ENCODE measurements around the gene PIGQ.

The PIGQ gene

DNA sequence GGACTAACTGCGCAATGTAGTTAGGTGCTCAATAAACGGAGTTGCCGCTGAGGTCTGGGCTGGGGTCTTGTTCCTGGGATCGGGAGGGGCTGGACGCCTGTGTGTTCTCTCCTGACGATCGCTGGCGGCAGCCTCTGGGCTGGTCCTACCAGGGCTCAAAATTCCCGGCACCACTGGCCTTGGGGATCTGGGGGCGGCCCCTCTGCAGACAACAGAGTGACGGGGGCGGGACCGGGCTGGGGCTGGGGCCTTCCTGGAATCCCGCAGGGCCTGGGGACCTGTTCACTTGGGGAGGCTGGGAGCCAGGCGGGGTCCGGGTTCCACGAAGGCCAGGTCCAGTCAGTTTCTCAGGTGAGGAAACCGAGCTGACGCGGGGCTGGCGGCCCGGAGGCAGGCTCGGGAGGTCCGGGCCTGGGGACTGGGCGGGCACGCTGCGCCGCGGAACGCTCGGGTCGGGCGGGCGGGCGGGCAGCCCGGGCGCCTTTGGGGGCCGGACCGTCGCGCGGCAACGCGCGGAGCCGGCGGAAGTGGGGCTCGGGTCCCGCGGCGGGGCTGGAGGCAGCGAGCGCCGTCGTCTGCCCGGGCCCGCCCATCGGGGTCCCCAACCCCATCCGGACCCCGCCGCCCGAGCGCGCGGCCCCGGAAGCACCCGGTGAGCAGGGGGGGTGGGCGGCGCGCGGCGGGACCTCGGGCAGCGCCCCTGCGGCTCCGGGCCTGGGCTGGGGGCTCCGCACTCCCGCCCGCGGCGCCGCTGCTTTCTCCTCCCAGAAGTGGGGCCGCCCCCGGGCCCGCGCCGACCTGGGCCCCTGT, at the start of gene PIGQ:
TSS of gene PIGQ (plus strand) at position 524 of the 810 bp plus-strand sequence. CDS start 4,107 bp downstream, outside the sequence.
- DNase-seq (ENCODE audit: low read depth) = no peak

- no peak for DNase-seq (ENCODE audit: low read depth)
Measured at GRCh38 chr16:520847-521246, 48.9 kb upstream of the PIGQ start.

DNA sequence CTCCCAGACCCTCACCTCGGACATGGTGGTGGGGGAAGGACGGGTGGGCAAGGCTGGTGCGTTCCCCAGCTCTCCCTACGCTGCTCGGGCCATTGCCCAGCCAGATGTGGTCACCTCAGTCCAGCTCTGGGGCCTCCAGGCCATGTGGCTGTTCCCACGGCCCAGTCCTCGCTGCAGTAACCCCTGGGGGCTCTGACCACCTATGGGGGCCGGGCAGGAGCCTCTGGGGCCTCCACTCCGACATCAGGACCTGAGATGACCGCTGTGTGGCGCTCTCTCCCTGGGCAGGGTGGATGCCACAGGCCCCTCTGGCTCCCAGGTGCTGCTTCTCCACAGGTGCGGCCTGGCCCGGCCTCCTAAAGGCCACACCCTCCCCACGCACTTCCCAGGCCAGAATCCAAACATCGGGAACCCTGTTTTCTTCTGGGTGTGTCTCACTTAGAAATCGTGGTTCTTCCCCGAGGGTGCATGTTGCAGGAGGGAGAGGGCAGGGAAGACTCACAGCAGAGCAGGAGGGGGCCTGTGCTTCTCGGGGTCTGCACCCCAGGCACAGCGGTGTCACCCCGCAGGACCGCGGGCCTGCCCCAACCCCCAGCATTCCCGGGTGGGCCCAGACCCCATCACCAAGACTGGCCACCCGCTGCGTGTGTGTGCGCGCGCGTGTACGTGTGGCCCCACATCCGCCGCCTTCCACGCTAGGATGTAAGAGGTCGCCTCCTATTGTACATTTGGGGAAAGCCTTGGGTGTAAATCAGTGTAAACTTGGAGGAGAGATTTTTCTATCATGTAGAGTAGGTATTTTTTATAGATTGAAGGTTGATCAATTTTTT, 48.2 kb upstream of the PIGQ start:
- no peak for DNase-seq (ENCODE audit: low read depth)

GRCh38 chr16:522320-523096, 47.3 kb upstream of the PIGQ start:
- DNase-seq (ENCODE audit: low read depth) = no peak

GRCh38 chr16:523097-523741, 46.5 kb upstream of the PIGQ start:
- DNase-seq (ENCODE audit: low read depth) = no peak

DNA sequence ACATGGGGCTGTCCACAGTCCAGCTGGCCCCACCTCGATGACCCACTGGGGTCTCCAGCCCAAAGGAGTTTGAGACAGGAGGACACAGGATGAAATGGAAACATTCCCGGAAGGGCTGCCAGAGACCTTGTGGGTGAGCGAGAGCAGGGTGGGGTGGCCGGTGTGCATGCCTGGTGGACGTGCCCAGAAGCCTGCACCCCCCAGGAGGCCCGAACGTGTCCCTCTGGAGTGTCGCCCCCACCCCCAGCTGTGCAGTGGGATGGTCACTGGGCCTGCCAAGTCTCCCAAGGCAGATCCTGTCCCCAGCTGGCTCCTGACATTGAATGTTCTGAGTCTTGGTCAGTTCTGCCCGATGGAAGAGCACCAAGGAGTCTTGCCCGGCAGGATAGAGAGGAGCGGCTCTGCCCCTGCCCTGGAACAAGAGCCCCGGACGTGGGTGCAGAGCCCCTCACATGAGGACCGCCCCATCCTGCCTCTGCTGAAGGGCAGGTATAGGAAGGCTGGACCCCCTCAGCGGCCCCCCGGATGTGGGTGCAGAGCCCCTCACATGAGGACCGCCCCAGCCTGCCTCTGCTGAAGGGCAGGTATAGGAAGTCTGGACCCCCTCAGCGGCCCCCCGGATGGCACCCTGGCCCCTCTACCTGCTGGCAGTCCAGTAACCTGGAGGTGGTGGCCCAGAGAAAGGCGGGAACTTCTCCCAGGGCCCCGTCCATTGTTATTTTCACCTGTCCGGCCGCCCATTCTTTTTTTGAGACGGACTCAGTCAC, 45.3 kb upstream of the PIGQ start:
- no peak for DNase-seq (ENCODE audit: low read depth)

DNA sequence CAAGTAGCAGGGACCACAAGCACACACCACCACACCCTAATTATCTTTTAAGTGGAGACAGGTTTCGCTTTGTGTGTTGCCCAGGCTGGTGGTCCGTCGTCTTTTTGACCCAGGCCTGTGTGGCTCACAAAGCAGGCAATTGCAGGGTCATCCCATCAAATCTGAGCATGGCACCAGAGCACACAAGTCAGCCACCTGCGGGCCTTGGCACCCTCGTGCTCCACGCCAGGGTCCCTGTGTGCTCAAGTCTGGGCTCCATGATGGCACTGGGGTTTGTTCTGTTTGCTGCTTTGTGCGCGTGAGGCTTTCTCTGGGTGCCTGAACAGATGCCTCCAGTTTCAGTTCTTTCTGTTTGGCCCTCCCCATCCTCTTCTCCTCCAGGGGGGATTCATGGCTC, 44.6 kb upstream of the PIGQ start:
- DNase-seq (ENCODE audit: low read depth) = no peak

DNA sequence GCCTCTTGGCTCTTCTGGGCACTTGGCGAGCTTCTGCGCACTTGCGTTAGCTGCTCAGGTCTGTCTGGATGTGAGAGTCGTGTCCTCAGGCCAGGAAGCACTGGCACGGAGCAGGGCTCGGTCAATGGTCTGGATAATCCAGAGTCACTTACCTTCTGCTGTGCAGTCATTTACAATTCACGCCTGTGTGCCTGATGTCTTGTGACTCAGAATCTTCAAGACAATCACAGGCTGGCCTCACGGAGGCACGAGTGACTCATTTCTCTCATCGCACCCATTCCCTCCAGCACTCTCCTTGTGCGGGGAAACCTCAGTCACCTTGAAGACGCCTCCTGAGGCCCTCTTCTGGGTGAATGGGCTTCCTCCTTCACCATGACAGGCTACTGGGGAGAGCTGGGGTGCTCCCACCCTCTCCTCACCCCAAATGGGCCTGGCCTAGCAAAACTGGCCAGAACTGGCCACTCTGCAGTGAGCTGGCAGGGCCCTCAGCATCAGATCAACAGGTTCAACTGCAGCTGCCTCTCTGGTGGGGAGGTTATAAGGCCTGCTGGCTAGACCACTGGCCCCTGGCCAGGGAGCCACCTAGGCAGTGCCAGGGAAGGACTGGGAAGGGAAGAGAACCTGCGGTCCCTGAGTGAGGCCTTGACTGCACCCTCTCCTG, 44.1 kb upstream of the PIGQ start:
- DNase-seq (ENCODE audit: low read depth) = no peak

DNA sequence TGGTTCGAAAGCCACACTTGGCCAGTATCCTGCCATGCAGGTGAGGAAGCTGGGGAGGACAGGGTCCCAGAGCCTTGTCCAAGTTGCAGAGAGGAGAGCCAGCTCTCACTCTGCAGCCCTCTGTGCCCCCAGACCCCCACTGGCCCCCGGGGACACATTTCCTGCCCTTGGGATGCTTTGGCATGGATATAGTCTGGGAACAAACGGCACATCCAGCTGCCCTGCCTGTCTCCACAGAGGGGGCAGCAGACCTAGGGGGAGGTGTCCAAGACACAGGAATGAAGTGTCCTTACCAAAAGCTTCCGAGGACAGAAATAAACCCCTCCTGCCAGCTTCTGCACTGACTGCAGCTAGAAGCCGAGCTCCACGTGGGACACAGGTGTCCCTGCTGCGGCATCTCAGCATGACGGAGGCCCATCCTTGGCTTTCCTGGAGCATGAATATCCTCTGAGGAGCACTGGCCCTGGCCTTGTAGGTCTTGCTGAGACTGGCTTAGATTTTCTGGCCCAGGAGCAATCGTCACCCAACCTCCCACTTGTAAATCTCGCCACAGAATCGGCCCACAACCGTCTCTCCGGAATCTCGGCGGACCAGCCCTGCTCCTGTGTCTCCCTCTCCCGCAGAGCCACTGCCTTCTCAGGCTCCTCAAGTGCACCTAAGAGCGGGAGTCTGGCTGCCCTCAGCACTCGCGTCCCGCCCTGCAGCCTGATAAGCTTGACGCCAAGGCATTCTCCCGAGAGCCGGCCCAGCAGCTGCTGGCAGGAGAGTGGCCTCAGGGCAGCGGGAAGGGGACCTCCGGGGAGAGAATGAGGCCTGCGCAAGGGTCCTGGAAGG, 43.4 kb upstream of the PIGQ start:
- no peak for DNase-seq (ENCODE audit: low read depth)

- DNase-seq (ENCODE audit: low read depth) = peak; percentile 70
Measured at GRCh38 chr16:527015-527903, 42.5 kb upstream of the PIGQ start, which contains the start of gene CAPN15. Gene CAPN15, plus strand, starts transcription at chr16:527712. Its CDS starts 19,127 bp downstream, at chr16:546839.

GRCh38 chr16:528111-529011, 41.4 kb upstream of the PIGQ start:
- no peak for DNase-seq (ENCODE audit: low read depth)

DNA sequence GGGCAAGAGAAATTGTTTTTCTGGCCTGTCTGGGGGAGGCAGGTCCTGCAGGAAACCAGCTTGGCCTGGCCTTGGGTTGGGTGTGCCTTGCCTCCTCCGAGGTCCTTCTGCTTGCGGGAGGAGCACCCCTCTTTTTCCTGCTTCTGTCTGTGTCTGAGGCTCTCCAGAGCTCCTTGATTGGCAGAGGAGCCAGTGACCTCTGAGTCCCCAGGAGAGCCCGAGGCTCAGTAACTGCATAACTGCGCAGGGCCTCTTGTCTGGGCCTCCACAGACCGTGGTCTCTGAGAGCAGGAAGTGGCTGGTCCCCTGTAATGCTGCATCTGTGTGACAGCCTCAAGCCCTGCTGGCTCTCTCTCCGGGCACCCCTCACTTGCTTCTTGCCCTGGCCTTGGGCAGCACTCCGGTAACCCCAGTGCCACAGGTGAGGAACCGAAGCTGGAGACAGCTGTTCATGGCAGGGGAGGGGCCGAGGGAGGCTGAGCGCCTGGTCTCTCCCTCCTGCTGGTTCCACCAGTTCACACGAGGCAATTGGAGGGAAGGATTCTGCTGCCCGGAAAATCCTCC, 40.7 kb upstream of the PIGQ start:
- no peak for DNase-seq (ENCODE audit: low read depth)

- DNase-seq (ENCODE audit: low read depth) = no peak
Measured at GRCh38 chr16:530111-530817, 39.5 kb upstream of the PIGQ start.

DNA sequence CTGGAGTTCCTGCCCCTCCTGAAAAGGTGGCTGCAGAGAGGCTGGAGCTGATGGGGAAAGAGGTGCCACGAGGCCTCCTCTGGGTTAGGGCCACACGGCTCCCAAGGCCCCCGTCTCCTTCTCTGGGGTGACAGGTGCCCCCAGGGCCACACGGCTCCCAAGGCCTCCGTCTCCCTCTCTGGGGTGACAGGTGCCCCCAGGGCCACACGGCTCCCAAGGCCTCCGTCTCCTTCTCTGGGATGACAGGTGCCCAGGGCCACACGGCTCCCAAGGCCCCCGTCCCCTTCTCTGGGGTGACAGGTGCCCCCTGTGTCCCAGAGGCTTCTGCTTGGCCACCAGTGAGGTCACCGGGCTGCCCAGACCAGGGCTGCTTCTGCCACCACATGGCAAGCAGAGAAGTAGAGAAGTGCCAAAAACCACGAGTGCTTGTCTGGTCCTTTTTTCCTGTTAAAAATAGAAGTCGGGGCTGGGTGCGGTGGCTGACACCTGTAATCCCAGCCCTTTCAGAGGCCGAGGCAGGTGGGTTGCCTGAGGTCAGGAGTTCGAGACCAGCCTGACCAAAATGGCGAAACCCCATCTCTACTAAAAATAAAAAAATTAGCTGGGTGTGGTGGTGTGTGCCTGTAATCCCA, 38.2 kb upstream of the PIGQ start:
- no peak for DNase-seq (ENCODE audit: low read depth)

GRCh38 chr16:533391-534123, 36.2 kb upstream of the PIGQ start:
- no peak for DNase-seq (ENCODE audit: low read depth)

All from fibroblast of the conjunctiva (primary cell).